H9 (cell line): ENCODE measurements around the gene GRIK3. TPM values are rescaled to one million over a fixed set of nuclear protein-coding genes. Genes with fewer than 3 reads are reported as not detected.

ENCODE experiments used
- DNase-seq: peaks from one replicate; pipeline ENCODE4 v3.0.0-alpha.2; 2017
- H2AFZ ChIP-seq: one replicate; pipeline ENCODE4 v1.6.1; 2013; ENCODE audit warnings: mild to moderate bottlenecking, low read length, control low read depth, moderate library complexity
- H2AK5ac ChIP-seq: 2 replicates; pipeline ENCODE4 v1.6.1; 2013; ENCODE audit warnings: low read length, control low read depth, mixed read lengths; ENCODE audit not compliant: insufficient read length
- H2BK120ac ChIP-seq: one replicate; pipeline ENCODE4 v1.6.1; 2013; ENCODE audit warnings: low read depth, mild to moderate bottlenecking, low read length, control low read depth, inconsistent platforms; ENCODE audit not compliant: poor library complexity, severe bottlenecking
- H2BK12ac ChIP-seq: 2 replicates; pipeline ENCODE4 v1.6.1; 2013; ENCODE audit warnings: low read length, control low read depth, mixed read lengths, low read depth; ENCODE audit not compliant: insufficient read length
- H2BK15ac ChIP-seq: 2 replicates; pipeline ENCODE4 v1.6.1; 2013; ENCODE audit warnings: low read depth, low read length, control low read depth
- H2BK20ac ChIP-seq: one replicate; pipeline ENCODE4 v1.6.1; 2013; ENCODE audit warnings: low read depth, mild to moderate bottlenecking, low read length, control low read depth, inconsistent platforms; ENCODE audit not compliant: poor library complexity, severe bottlenecking
- H2BK5ac ChIP-seq: 2 replicates; pipeline ENCODE4 v1.6.1; 2013; ENCODE audit warnings: low read length, control low read depth, mixed read lengths; ENCODE audit not compliant: insufficient read length
- H3K14ac ChIP-seq: 2 replicates; pipeline ENCODE4 v1.6.1; 2013; ENCODE audit warnings: low read length, control low read depth; ENCODE audit not compliant: insufficient read depth
- H3K18ac ChIP-seq: 2 replicates; pipeline ENCODE4 v1.6.1; 2013; ENCODE audit warnings: low read depth, mild to moderate bottlenecking, mixed read lengths, low read length, control low read depth; ENCODE audit not compliant: insufficient read length
- H3K23ac ChIP-seq: 2 replicates; pipeline ENCODE4 v1.6.1; 2013; ENCODE audit warnings: low read length, control low read depth, mixed read lengths, low read depth; ENCODE audit not compliant: insufficient read length
- H3K23me2 ChIP-seq: 2 replicates; pipeline ENCODE4 v1.6.1; 2013; ENCODE audit warnings: low read depth, mild to moderate bottlenecking, mixed read lengths, low read length, control low read depth; ENCODE audit not compliant: insufficient read length, poor library complexity, severe bottlenecking
- H3K27ac ChIP-seq: 2 replicates; pipeline ENCODE4 v1.5.1; 2013; ENCODE audit warnings: low read length, control low read depth, mixed read lengths, low read depth; ENCODE audit not compliant: insufficient read length
- H3K27me3 ChIP-seq: 2 replicates; pipeline ENCODE4 v1.6.1; 2013; ENCODE audit warnings: low read length, control low read depth, inconsistent platforms; ENCODE audit not compliant: insufficient read depth
- H3K4ac ChIP-seq: 2 replicates; pipeline ENCODE4 v1.6.1; 2013; ENCODE audit warnings: low read depth, mild to moderate bottlenecking, control low read depth, inconsistent platforms, low read length, moderate library complexity
- H3K4me1 ChIP-seq: 2 replicates; pipeline ENCODE4 v1.6.1; 2013; ENCODE audit warnings: low read length, control low read depth, inconsistent platforms; ENCODE audit not compliant: insufficient read depth
- H3K4me2 ChIP-seq: 2 replicates; pipeline ENCODE4 v1.6.1; 2013; ENCODE audit warnings: low read length, control low read depth, mixed read lengths; ENCODE audit not compliant: insufficient read length, insufficient read depth
- H3K56ac ChIP-seq: 2 replicates; pipeline ENCODE4 v1.6.1; 2013; ENCODE audit warnings: low read depth, mild to moderate bottlenecking, mixed read lengths, low read length, control low read depth; ENCODE audit not compliant: insufficient read length
- H3K79me1 ChIP-seq: 2 replicates; pipeline ENCODE4 v1.6.1; 2013; ENCODE audit warnings: low read depth, mild to moderate bottlenecking, moderate library complexity, low read length, control low read depth, inconsistent platforms; ENCODE audit not compliant: insufficient read depth, poor library complexity, severe bottlenecking
- H3K79me2 ChIP-seq: 2 replicates; pipeline ENCODE4 v1.6.1; 2013; ENCODE audit warnings: low read length, control low read depth, inconsistent platforms; ENCODE audit not compliant: insufficient read depth
- H3K9ac ChIP-seq: 2 replicates; pipeline ENCODE4 v1.6.1; 2013; ENCODE audit warnings: low read length, control low read depth, mixed read lengths; ENCODE audit not compliant: insufficient read length; ENCODE audit errors: extremely low read depth
- H3K9me3 ChIP-seq: one replicate; pipeline ENCODE4 v1.6.1; 2013; ENCODE audit warnings: low read depth, low read length, inconsistent platforms; ENCODE audit not compliant: control insufficient read depth
- H3T11ph ChIP-seq: one replicate; pipeline ENCODE4 v1.6.1; 2013; ENCODE audit warnings: mild to moderate bottlenecking, low read length, control low read depth, inconsistent platforms
- H4K20me1 ChIP-seq: one replicate; pipeline ENCODE4 v1.6.1; 2013; ENCODE audit not compliant: control insufficient read depth, insufficient read length, insufficient read depth
- H4K5ac ChIP-seq: 2 replicates; pipeline ENCODE4 v1.6.1; 2013; ENCODE audit warnings: low read depth, mild to moderate bottlenecking, mixed read lengths, low read length, control low read depth; ENCODE audit not compliant: insufficient read length
- H4K8ac ChIP-seq: replicated peaks from 2 replicates; pipeline ENCODE4 v1.6.1; 2013; ENCODE audit warnings: low read length, control low read depth, mixed read lengths, low read depth; ENCODE audit not compliant: insufficient read length
- H4K91ac ChIP-seq: 2 replicates; pipeline ENCODE4 v1.6.1; 2013; ENCODE audit warnings: low read depth, mild to moderate bottlenecking, moderate library complexity, mixed read lengths, low read length, control low read depth; ENCODE audit not compliant: insufficient read length
- H3K27ac Mint-ChIP-seq, 3 experiments: 2 replicates in 2 of 3; 3 replicates in 1 of 3; pipeline ENCODE4 v1.8.0; 2020 to 2021; ENCODE audit warnings: mixed read lengths in 3 of 3, mild to moderate bottlenecking in 1 of 3, moderate library complexity in 1 of 3
- H3K27me3 Mint-ChIP-seq: 2 replicates; pipeline ENCODE4 v1.8.0; 2021; ENCODE audit warnings: low read depth, mild to moderate bottlenecking, moderate library complexity, mixed read lengths
- H3K36me3 Mint-ChIP-seq, 3 experiments: 2 replicates in 2 of 3; 3 replicates in 1 of 3; pipeline ENCODE4 v1.8.0; 2020 to 2021; ENCODE audit warnings: low read depth in 3 of 3, mixed read lengths in 3 of 3; ENCODE audit not compliant: insufficient read depth in 1 of 3
- H3K4me1 Mint-ChIP-seq, 2 experiments: 2 replicates each; pipeline ENCODE4 v1.8.0; 2020; ENCODE audit warnings: mixed read lengths in 2 of 2
- H3K4me3 Mint-ChIP-seq, 2 experiments: 2 replicates in 1 of 2; 3 replicates in 1 of 2; pipeline ENCODE4 v1.8.0; 2020 to 2021; ENCODE audit warnings: mild to moderate bottlenecking in 2 of 2, mixed read lengths in 2 of 2, moderate library complexity in 1 of 2
- H3K9me3 Mint-ChIP-seq, 2 experiments: 2 replicates in 1 of 2; 3 replicates in 1 of 2; pipeline ENCODE4 v1.8.0; 2020; ENCODE audit warnings: mild to moderate bottlenecking in 2 of 2, mixed read lengths in 2 of 2, moderate library complexity in 1 of 2
- CTCF ChIP-seq: fragments of 200-600 bp; sonication (generic); conservative IDR thresholded peaks from 3 replicates; pipeline ENCODE4 v1.8.0; 2021; ENCODE audit warnings: antibody characterized with exemption, mild to moderate bottlenecking
- WGBS: extraction: QIAGEN DNeasy Blood & Tissue Kit; methylation state at CpG from one replicate; pipeline ENCODE4 v1.1.7; 2013; ENCODE audit warnings: missing lambda C conversion rate, low lambda C conversion rate, mixed read lengths; ENCODE audit not compliant: insufficient read length; ENCODE audit errors: extremely low coverage; 5-methylcytosine and 5-hydroxymethylcytosine counted together
- total RNA-seq: library from RNA; stranded (reverse); gene quantifications from 2 replicates; pipeline ENCODE4 v1.2.1, GENCODE V29; 2021

GRIK3 gene
- total RNA-seq, 1 experiment from 2014 or later = 1.7 TPM

- Histone ChIP-seq H3K18ac (no peak overlapping the region), H4K91ac (no peak overlapping the region), H2AFZ (no peak overlapping the region), H3K23ac (no peak overlapping the region), H3T11ph (no peak overlapping the region), H2BK5ac (no peak overlapping the region), H3K14ac (no peak overlapping the region), H4K8ac (no peak overlapping the region), H3K4me1 (no peaks in the 10 kb centered on the region), H3K4me2 (no peak overlapping the region), H2BK15ac (no peak overlapping the region), H3K23me2 (no peaks in the 10 kb centered on the region), H3K56ac (no peak overlapping the region), H3K9me3 (no peaks in the 10 kb centered on the region), H3K27me3 (no peaks in the 10 kb centered on the region), H3K4ac (no peak overlapping the region), H3K27ac (no peak overlapping the region), H4K5ac (no peak overlapping the region), H2BK20ac (no peak overlapping the region), H3K9ac (no peak overlapping the region), H3K79me2 (no peaks in the 10 kb centered on the region), H2BK12ac (no peak overlapping the region), H2BK120ac (no peak overlapping the region), H2AK5ac (no peak overlapping the region), H4K20me1 (no peaks in the 10 kb centered on the region), H3K79me1 (no peaks in the 10 kb centered on the region)
- Mint-ChIP-seq H3K9me3 (no peaks in the 10 kb centered on the region; a peak in 1 of 5 replicates), H3K27ac (no peak overlapping the region), H3K36me3 (no peaks in the 10 kb centered on the region), H3K4me1 (peaks cover 16 to 30% of the 10 kb centered on the region in 2 experiments), H3K4me3 (no peak overlapping the region), H3K27me3 (peaks cover 9% of the 10 kb centered on the region)
- WGBS = no CpG with 5 or more reads among the region's 4 CpGs
- TF ChIP-seq CTCF = no peak
- no peak for DNase-seq
Observed at GRCh38 chr1:36835017-36835695, 199.2 kb downstream of the GRIK3 start.
